ENCODE measurements around the gene KCNE1.
"Not testable (repeated sequence)": the region's sequence is repeated elsewhere in the genome, so short reads cannot be mapped to it uniquely, and the experiment has no call there.

Gene KCNE1

GRCh38 chr21:34406676-34407075, 105.3 kb downstream of the KCNE1 start:
- not testable (repeated sequence) for DNase-seq

GRCh38 chr21:34406102-34406501, 105.9 kb downstream of the KCNE1 start:
- not testable (repeated sequence) for DNase-seq

GRCh38 chr21:34405686-34406085, 106.3 kb downstream of the KCNE1 start:
- DNase-seq, result not testable (repeated sequence)

GRCh38 chr21:34404742-34405141, 107.3 kb downstream of the KCNE1 start:
- DNase-seq, result not testable (repeated sequence)

- DNase-seq, result not testable (repeated sequence)
Observed at GRCh38 chr21:34400522-34400921, 111.5 kb downstream of the KCNE1 start.
